Caco-2 (cell line): ENCODE measurements around the gene GRB14. TPM values are rescaled to one million over a fixed set of nuclear protein-coding genes. Genes with fewer than 3 reads are reported as not detected.

Experiments used
- BruUV-seq: library from RNA; stranded (reverse); fragments of 400-500 nt; replicated peaks from 2 replicates; lab custom pipeline; 2021; lab: Mats Ljungman, UMichigan
- CTCF ChIA-PET: fragments of 300-600 bp; sonication (Branson Sonifier 250); formaldehyde crosslinking; loops from one replicate; lab custom pipeline; 2022; ENCODE audit warnings: antibody characterized with exemption; lab: Charles Lee
- POLR2A ChIA-PET: fragments of 300-600 bp; sonication (Branson Sonifier 250); formaldehyde crosslinking; loops from one replicate; lab custom pipeline; 2022; ENCODE audit warnings: antibody characterized with exemption; lab: Charles Lee
- DNase-seq, 2 experiments: peaks; one replicate each; pipeline versions ENCODE4 v3.0.0 to v3.0.0-alpha.2; 2020 to 2022
- H3K27me3 ChIP-seq: replicated peaks from 2 replicates; pipeline ENCODE4 v1.6.0; 2011; ENCODE audit warnings: low read length; ENCODE audit not compliant: control insufficient read depth, insufficient read depth
- H3K36me3 ChIP-seq: 2 replicates; pipeline ENCODE4 v1.5.1; 2011; ENCODE audit warnings: low read length; ENCODE audit not compliant: control insufficient read depth, insufficient read depth
- H3K4me1 ChIP-seq: fragments of 250-450 bp; sonication (Bioruptor Pico); 2 replicates; pipeline ENCODE4 v1.5.1; 2020; ENCODE audit warnings: mild to moderate bottlenecking
- H3K4me3 ChIP-seq: 2 replicates; pipeline ENCODE4 v1.5.1; 2011; ENCODE audit warnings: low read depth, mild to moderate bottlenecking, control low read depth, low read length
- H3K9me3 ChIP-seq: fragments of 250-450 bp; sonication (Bioruptor Pico); 2 replicates; pipeline ENCODE4 v1.5.1; 2020; ENCODE audit warnings: mild to moderate bottlenecking, moderate library complexity
- H3K27ac Mint-ChIP-seq: one replicate; pipeline ENCODE4 v1.8.0; 2022; ENCODE audit warnings: mixed read lengths; ENCODE audit not compliant: unreplicated experiment
- H3K27me3 Mint-ChIP-seq: one replicate; pipeline ENCODE4 v1.8.0; 2022; ENCODE audit warnings: mixed read lengths; ENCODE audit not compliant: insufficient read depth, unreplicated experiment
- H3K36me3 Mint-ChIP-seq: one replicate; pipeline ENCODE4 v1.8.0; 2022; ENCODE audit warnings: mild to moderate bottlenecking, mixed read lengths; ENCODE audit not compliant: insufficient read depth, unreplicated experiment
- H3K4me1 Mint-ChIP-seq: one replicate; pipeline ENCODE4 v1.8.0; 2022; ENCODE audit warnings: low read depth, mixed read lengths; ENCODE audit not compliant: unreplicated experiment
- H3K4me3 Mint-ChIP-seq: one replicate; pipeline ENCODE4 v1.8.0; 2022; ENCODE audit warnings: mild to moderate bottlenecking, moderate library complexity, mixed read lengths; ENCODE audit not compliant: unreplicated experiment
- H3K9me3 Mint-ChIP-seq: one replicate; pipeline ENCODE4 v1.8.0; 2022; ENCODE audit warnings: mixed read lengths; ENCODE audit not compliant: unreplicated experiment
- intact Hi-C: fragments of 100-400 bp; cut with micrococcal nuclease; formaldehyde crosslinking; loops from one replicate; pipeline ENCODE4 v1.10.0; 2022; ENCODE audit not compliant: unreplicated experiment
- total RNA-seq: library from RNA; stranded (reverse); gene quantifications from 2 replicates; pipeline ENCODE4 v1.2.3, GENCODE V29; 2022
- TF ChIP-seq, protein P1 (sequence below), 2 experiments: fragments of 200-600 bp in 1 of 2; IDR thresholded peaks; 1 replicate in 1 of 2; 2 replicates in 1 of 2; pipeline versions ENCODE4 v1.5.1 to v1.8.0; 2011 to 2022; ENCODE audit warnings: antibody characterized with exemption in 1 of 2, control low read depth in 1 of 2, inconsistent platforms in 1 of 2, low read depth in 1 of 2, low read length in 1 of 2, mild to moderate bottlenecking in 1 of 2, moderate library complexity in 1 of 2; ENCODE audit not compliant: insufficient read depth in 1 of 2, severe bottlenecking in 1 of 2, unreplicated experiment in 1 of 2

GRB14 gene
- total RNA-seq, 1 experiment from 2014 or later, result 12.7 TPM

DNA sequence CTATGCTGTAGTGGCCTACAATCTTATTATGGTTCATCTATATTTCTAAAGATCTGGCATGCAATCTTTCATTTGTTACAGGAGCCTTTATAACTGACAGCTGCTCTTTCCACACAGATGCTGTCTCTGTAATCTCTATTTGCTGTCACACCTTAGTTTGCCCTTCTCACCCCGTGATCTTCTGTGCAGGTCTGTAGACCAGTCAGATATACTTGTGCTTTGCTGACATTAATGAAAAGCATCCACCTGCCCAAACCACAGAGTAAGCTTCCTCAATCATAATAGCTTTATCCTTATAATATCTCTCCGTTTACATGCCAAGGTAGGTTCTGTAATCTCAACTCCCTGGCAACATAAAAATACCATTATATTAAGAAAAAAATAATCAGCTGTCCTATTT, 122.4 kb downstream of the GRB14 start:
- DNase-seq, result peak in 1 of 2 experiments; percentile 46
- no peaks in the 10 kb centered on the region for H3K27me3 ChIP-seq
- BruUV-seq, result no TSS peak
- Mint-ChIP-seq H3K9me3 (no peaks in the 10 kb centered on the region), H3K27ac (peak overlapping the region; percentile 29), H3K4me1 (peaks cover 10% of the 10 kb centered on the region), H3K4me3 (no peak overlapping the region), H3K36me3 (no peaks in the 10 kb centered on the region), H3K27me3 (no peaks in the 10 kb centered on the region)
- H3K4me3 ChIP-seq, result no peak overlapping the region
- CTCF ChIA-PET, result interaction anchor here (0.8 to 2.0 kb wide), 2 partner anchors 16 to 39 kb away, joined by 3 to 5 read pairs; no protein-coding TSS in a partner anchor
- intact Hi-C loops, result loop anchor here (1.0 to 5.0 kb wide), 2 partner anchors 39 to 218 kb away; no protein-coding TSS in a partner anchor
- POLR2A ChIA-PET, result no interaction called here
- TF ChIP-seq, protein P1, sequence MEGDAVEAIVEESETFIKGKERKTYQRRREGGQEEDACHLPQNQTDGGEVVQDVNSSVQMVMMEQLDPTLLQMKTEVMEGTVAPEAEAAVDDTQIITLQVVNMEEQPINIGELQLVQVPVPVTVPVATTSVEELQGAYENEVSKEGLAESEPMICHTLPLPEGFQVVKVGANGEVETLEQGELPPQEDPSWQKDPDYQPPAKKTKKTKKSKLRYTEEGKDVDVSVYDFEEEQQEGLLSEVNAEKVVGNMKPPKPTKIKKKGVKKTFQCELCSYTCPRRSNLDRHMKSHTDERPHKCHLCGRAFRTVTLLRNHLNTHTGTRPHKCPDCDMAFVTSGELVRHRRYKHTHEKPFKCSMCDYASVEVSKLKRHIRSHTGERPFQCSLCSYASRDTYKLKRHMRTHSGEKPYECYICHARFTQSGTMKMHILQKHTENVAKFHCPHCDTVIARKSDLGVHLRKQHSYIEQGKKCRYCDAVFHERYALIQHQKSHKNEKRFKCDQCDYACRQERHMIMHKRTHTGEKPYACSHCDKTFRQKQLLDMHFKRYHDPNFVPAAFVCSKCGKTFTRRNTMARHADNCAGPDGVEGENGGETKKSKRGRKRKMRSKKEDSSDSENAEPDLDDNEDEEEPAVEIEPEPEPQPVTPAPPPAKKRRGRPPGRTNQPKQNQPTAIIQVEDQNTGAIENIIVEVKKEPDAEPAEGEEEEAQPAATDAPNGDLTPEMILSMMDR (IDR thresholded peaks at IDR 0.05; ENCODE audit: insufficient read depth in 1 of 2, low read depth in 1 of 2, low read length in 1 of 2, severe bottlenecking in 1 of 2, unreplicated experiment in 1 of 2), result no peak
- no peaks in the 10 kb centered on the region for H3K9me3 ChIP-seq
- no peaks in the 10 kb centered on the region for H3K36me3 ChIP-seq
- H3K4me1 ChIP-seq, result 0 out of 2 replicates have a peak, but pooled peaks cover 10% of the 10 kb centered on the region

DNA sequence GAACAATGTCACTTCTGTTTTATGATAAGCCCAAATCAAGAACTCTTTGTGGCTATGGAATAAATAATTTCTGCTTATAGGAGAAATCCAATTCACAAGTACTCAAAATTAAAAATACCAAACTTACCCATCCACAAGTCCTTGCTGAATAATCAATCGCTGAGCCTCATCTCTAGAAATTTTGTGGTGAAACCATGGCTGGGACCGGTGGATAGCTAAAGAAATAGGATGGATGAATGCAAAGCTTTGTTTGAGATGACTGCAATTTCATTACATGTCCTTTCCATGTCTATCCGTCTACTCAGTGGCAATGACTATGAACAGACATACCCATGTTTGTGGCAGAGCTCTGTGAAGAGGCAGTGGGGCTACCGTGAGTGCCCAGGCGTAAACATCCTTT, 124.4 kb downstream of the GRB14 start:
- no peaks in the 10 kb centered on the region for H3K27me3 Mint-ChIP-seq
- peaks cover 10% of the 10 kb centered on the region for H3K4me1 Mint-ChIP-seq
- no peak overlapping the region for H3K27ac Mint-ChIP-seq
- no peak overlapping the region for H3K4me3 Mint-ChIP-seq
- ChIA-PET CTCF (no interaction called here), POLR2A (no interaction called here)
- no peaks in the 10 kb centered on the region for H3K36me3 ChIP-seq
- H3K4me3 ChIP-seq, result no peak overlapping the region
- intact Hi-C loops, result loop anchor here (5.0 kb wide), 1 partner anchor 220 kb away; no protein-coding TSS in a partner anchor
- H3K9me3 ChIP-seq, result no peaks in the 10 kb centered on the region
- no peaks in the 10 kb centered on the region for H3K27me3 ChIP-seq
- H3K36me3 Mint-ChIP-seq, result no peaks in the 10 kb centered on the region
- no TSS peak for BruUV-seq
- H3K9me3 Mint-ChIP-seq, result no peaks in the 10 kb centered on the region
- TF ChIP-seq, protein P1 (IDR thresholded peaks at IDR 0.05; ENCODE audit: insufficient read depth in 1 of 2, low read depth in 1 of 2, low read length in 1 of 2, severe bottlenecking in 1 of 2, unreplicated experiment in 1 of 2), result no peak
- 0 out of 2 replicates have a peak, but pooled peaks cover 10% of the 10 kb centered on the region for H3K4me1 ChIP-seq
- DNase-seq, result no peak

DNA sequence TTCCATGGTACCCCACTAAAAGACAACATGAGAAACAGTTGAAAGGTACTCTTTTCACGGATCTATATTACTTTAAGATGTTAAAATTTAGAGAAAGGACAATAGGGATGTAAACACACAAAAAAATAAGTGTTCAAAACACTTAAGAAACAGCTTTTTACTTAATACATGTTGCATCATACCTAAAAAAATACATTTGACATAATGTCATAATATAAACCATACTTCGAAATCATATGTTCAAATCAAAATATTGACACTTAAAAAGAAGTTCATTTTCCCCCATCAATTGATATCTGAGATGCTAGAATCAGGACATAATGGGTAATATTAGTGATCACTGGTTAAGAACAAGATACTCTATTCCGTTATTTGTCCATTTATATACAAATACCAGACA, 124.9 kb downstream of the GRB14 start:
- H3K27ac Mint-ChIP-seq, result no peak overlapping the region
- Histone ChIP-seq H3K9me3 (no peaks in the 10 kb centered on the region), H3K4me3 (no peak overlapping the region), H3K27me3 (no peaks in the 10 kb centered on the region), H3K36me3 (no peaks in the 10 kb centered on the region), H3K4me1 (0 out of 2 replicates have a peak, but pooled peaks cover 10% of the 10 kb centered on the region)
- BruUV-seq, result no TSS peak
- no peaks in the 10 kb centered on the region for H3K36me3 Mint-ChIP-seq
- H3K27me3 Mint-ChIP-seq, result no peaks in the 10 kb centered on the region
- peaks cover 10% of the 10 kb centered on the region for H3K4me1 Mint-ChIP-seq
- intact Hi-C loops, result loop anchor here (5.0 kb wide), 1 partner anchor 221 kb away; no protein-coding TSS in a partner anchor
- ChIA-PET CTCF (no interaction called here), POLR2A (no interaction called here)
- H3K9me3 Mint-ChIP-seq, result no peaks in the 10 kb centered on the region
- H3K4me3 Mint-ChIP-seq, result no peak overlapping the region
- TF ChIP-seq, protein P1 (IDR thresholded peaks at IDR 0.05; ENCODE audit: insufficient read depth in 1 of 2, low read depth in 1 of 2, low read length in 1 of 2, severe bottlenecking in 1 of 2, unreplicated experiment in 1 of 2), result no peak
- DNase-seq, result no peak
